MM.1S (cell line): ENCODE data around the gene SH3PXD2A.

ENCODE experiments used
- DNase-seq: peaks from one replicate; pipeline ENCODE4 v3.0.0-alpha.2; 2015
- H2AFZ ChIP-seq: fragments of 300-600 bp; sonication (generic); 2 replicates; pipeline ENCODE4 v1.6.0; 2016; ENCODE audit warnings: antibody characterized with exemption, low read length
- H3F3A ChIP-seq: fragments of 300-600 bp; sonication (generic); 2 replicates; pipeline ENCODE4 v1.6.1; 2016; ENCODE audit warnings: mild to moderate bottlenecking, antibody characterized with exemption, low read length, moderate library complexity, mixed read lengths; ENCODE audit not compliant: insufficient read depth
- H3K27ac ChIP-seq: fragments of 300-600 bp; sonication (generic); 2 replicates; pipeline ENCODE4 v1.5.1; 2016; ENCODE audit warnings: mild to moderate bottlenecking, low read length
- H3K27me3 ChIP-seq: fragments of 300-600 bp; sonication (generic); replicated peaks from 2 replicates; pipeline ENCODE4 v1.6.0; 2016; ENCODE audit warnings: low read length; ENCODE audit not compliant: insufficient read depth
- H3K36me3 ChIP-seq: fragments of 300-600 bp; sonication (generic); replicated peaks from 2 replicates; pipeline ENCODE4 v1.6.1; 2016; ENCODE audit warnings: mild to moderate bottlenecking, low read length, mixed read lengths; ENCODE audit not compliant: insufficient read depth
- H3K4me1 ChIP-seq: fragments of 300-600 bp; sonication (generic); 2 replicates; pipeline ENCODE4 v1.6.1; 2016; ENCODE audit warnings: low read length, mixed read lengths
- H3K4me2 ChIP-seq: fragments of 300-600 bp; sonication (generic); 2 replicates; pipeline ENCODE4 v1.6.0; 2016; ENCODE audit warnings: low read depth, low read length
- H3K4me3 ChIP-seq: fragments of 300-600 bp; sonication (generic); 2 replicates; pipeline ENCODE4 v1.5.1; 2016; ENCODE audit warnings: low read length, mixed read lengths
- H3K79me2 ChIP-seq: fragments of 300-600 bp; sonication (generic); 2 replicates; pipeline ENCODE4 v1.6.1; 2016; ENCODE audit warnings: mixed run types, low read length, mixed read lengths
- H3K9ac ChIP-seq: fragments of 300-600 bp; sonication (generic); 2 replicates; pipeline ENCODE4 v1.6.1; 2016; ENCODE audit warnings: low read length, mixed read lengths
- H3K9me2 ChIP-seq: fragments of 300-600 bp; sonication (generic); replicated peaks from 2 replicates; pipeline ENCODE4 v1.6.1; 2016; ENCODE audit warnings: mild to moderate bottlenecking, low read length, mixed read lengths; ENCODE audit not compliant: insufficient read depth
- H3K9me3 ChIP-seq: fragments of 300-600 bp; sonication (generic); replicated peaks from 2 replicates; pipeline ENCODE4 v1.6.1; 2016; ENCODE audit warnings: mild to moderate bottlenecking, low read length, mixed read lengths; ENCODE audit not compliant: insufficient read depth
- H4K20me1 ChIP-seq: fragments of 300-600 bp; sonication (generic); 2 replicates; pipeline ENCODE4 v1.6.1; 2016; ENCODE audit warnings: mild to moderate bottlenecking, low read length, moderate library complexity, mixed read lengths; ENCODE audit not compliant: insufficient read depth
- CTCF ChIP-seq: fragments of 300-600 bp; sonication (generic); IDR thresholded peaks from 2 replicates; pipeline ENCODE4 v1.5.1; 2016; ENCODE audit warnings: antibody characterized with exemption, low read length, mixed read lengths
- EZH2 ChIP-seq: fragments of 300-600 bp; sonication (generic); optimal IDR thresholded peaks from 2 replicates; pipeline ENCODE3; 2017; ENCODE audit warnings: low read depth, mild to moderate bottlenecking, antibody characterized with exemption, low read length, mixed read lengths
- EZH2phosphoT487 ChIP-seq: fragments of 300-600 bp; sonication (generic); IDR thresholded peaks from 2 replicates; pipeline ENCODE4 v1.6.1; 2018; ENCODE audit warnings: antibody characterized with exemption, low read length

SH3PXD2A gene

GRCh38 chr10:103643381-103643780 is 212.0 kb downstream of the SH3PXD2A start:
- Histone ChIP-seq H3K4me3 (no peak overlapping the region), H3K36me3 (no peaks in the 10 kb centered on the region), H3K4me1 (no peaks in the 10 kb centered on the region), H4K20me1 (no peaks in the 10 kb centered on the region), H3K27ac (no peak overlapping the region), H3K9me2 (no peaks in the 10 kb centered on the region), H3K9me3 (no peaks in the 10 kb centered on the region), H3K79me2 (0 out of 2 replicates have a peak, but pooled peaks cover 6% of the 10 kb centered on the region), H3K9ac (no peak overlapping the region), H2AFZ (no peak overlapping the region), H3K4me2 (no peak overlapping the region), H3F3A (no peaks in the 10 kb centered on the region), H3K27me3 (no peaks in the 10 kb centered on the region)
- no peak for TF ChIP-seq EZH2
- TF ChIP-seq CTCF = no peak
- TF ChIP-seq EZH2phosphoT487 = no peak
- no peak for DNase-seq

DNA sequence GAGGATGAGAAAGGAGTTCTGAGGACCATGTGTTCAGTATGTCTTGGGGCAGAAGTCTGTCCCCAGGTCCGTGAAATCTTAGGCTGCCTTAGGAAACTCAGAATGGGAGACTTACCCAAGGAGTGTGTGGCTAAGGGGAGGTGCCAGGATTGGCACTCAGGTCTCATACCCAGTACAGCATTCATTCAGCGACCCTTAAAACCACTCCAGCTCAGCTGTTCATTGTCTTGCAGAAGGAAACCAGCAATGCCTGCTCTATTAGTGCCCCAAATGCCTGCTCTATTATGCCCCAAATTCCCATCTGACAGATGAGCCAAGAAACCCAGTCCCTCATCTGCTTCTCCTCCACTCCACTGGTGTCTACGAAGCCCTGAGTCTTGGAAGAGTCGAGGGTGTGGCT is 214.1 kb downstream of the SH3PXD2A start:
- Histone ChIP-seq H3K4me2 (no peak overlapping the region), H2AFZ (no peak overlapping the region), H4K20me1 (no peaks in the 10 kb centered on the region), H3K9me2 (no peaks in the 10 kb centered on the region), H3K4me3 (no peak overlapping the region), H3K27ac (no peak overlapping the region), H3K9me3 (no peaks in the 10 kb centered on the region), H3F3A (no peaks in the 10 kb centered on the region), H3K36me3 (no peaks in the 10 kb centered on the region), H3K9ac (no peak overlapping the region), H3K27me3 (no peaks in the 10 kb centered on the region), H3K79me2 (no peaks in the 10 kb centered on the region), H3K4me1 (no peaks in the 10 kb centered on the region)
- DNase-seq = no peak
- TF ChIP-seq EZH2phosphoT487 (no peak), CTCF (no peak), EZH2 (no peak)

DNA sequence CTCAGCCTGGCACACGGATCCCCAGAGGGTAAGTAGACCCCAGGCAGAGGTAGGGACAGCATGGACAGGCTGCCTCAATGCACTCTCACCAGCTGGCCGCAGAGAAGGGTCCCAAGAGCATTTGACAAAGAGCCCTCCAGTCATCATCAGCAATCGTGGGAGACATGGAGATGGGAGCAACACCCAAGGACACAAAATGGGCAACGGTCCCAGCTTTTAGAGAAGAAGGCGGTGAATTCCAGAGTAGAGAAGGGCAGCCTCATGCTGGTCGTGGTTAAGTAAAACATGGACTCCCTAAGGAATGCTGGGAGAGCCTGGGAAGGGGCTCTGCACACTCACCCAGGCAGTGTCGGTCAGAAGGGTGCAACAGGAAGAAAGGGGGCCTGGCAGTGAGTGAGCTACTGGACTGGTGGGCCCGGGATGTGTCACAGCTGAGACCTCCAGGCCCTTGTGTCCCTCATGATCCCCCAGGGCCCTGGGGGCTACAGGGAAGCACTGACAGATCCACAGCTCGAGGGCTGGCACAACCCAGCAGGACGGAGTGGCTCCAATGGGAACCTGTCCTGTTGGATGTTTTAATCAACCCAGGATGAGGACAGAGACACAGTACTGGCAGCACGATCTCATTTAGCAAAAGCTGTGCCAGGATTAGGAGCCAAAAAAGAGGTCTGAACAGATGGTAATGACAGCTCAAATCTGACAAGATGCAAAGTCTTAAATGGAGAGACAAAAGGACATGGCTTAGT is 214.8 kb downstream of the SH3PXD2A start:
- Histone ChIP-seq H3K4me2 (no peak overlapping the region), H3K36me3 (no peaks in the 10 kb centered on the region), H3K79me2 (no peaks in the 10 kb centered on the region), H3K4me1 (no peaks in the 10 kb centered on the region), H3K27me3 (no peaks in the 10 kb centered on the region), H2AFZ (no peak overlapping the region), H3K9me2 (no peaks in the 10 kb centered on the region), H3K27ac (no peak overlapping the region), H3K9ac (no peak overlapping the region), H3K9me3 (no peaks in the 10 kb centered on the region), H4K20me1 (no peaks in the 10 kb centered on the region), H3F3A (no peaks in the 10 kb centered on the region), H3K4me3 (no peak overlapping the region)
- TF ChIP-seq CTCF = no peak
- TF ChIP-seq EZH2 = no peak
- no peak for TF ChIP-seq EZH2phosphoT487
- no peak for DNase-seq
